ENCODE data around the gene LINC00305. TPM values are rescaled to one million over a fixed set of nuclear protein-coding genes. Genes with fewer than 3 reads are reported as not detected.

LINC00305 gene
- total and polyA plus RNA-seq, 2 of the 8 experiments (the other 6 are each of a cell fraction or from before 2014, with no cell fraction given), result not detected

GRCh38 chr18:64167408-64167925, 18.6 kb upstream of the LINC00305 start (continued):
- no peak for TF ChIP-seq HDAC2 (IDR thresholded peaks at IDR 0.05; ENCODE audit: borderline replicate concordance in 1 of 2, low read depth in 2 of 2, low read length in 2 of 2)
- TF ChIP-seq RBBP5 (IDR thresholded peaks at IDR 0.05; ENCODE audit: borderline replicate concordance, low read depth, low read length), result no peak
- TF ChIP-seq HDAC6 (IDR thresholded peaks at IDR 0.05; ENCODE audit: low read depth, low read length), result no peak
- no peak for TF ChIP-seq KDM1A (IDR thresholded peaks at IDR 0.05; ENCODE audit: borderline replicate concordance, low read length)
- TF ChIP-seq JUN (IDR thresholded peaks at IDR 0.05; ENCODE audit: low read depth, low read length), result no peak
